ENCODE results near the gene GCAT. TPM values are rescaled to one million over a fixed set of nuclear protein-coding genes. Genes with fewer than 3 reads are reported as not detected.

The GCAT gene
- total and polyA plus RNA-seq, 2 of the 4 experiments (the other 2 are of a cell fraction), result 20.6 to 32.3 TPM

DNA sequence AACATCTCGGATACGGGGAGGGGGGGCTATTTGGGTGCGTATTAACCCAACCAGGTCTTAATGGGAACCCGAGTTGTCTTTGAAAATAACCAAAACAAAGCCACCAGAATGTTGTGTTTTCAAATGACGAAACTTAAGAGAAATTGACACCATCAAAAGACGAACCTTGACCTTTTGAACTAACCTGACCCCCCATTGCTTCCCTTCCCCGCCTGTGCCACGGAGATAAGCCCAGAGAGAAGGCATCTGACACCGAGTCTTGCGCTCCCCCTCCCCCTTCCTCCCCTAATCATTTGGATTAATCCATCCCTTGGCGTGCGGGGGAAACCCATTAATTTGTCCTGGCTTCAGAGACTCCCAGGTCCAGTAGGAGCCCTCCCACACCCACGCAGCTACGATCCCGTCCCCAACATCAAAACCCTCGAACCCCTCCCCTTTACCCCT is 4.5 kb upstream of the GCAT start:
- no peak overlapping the region for H3K23ac ChIP-seq (ENCODE audit: low read depth, low read length)
- no peak overlapping the region for H2BK15ac ChIP-seq (ENCODE audit: low read depth, low read length)
- DNase-seq (no peak), ATAC-seq (ENCODE audit: low read depth) (no peak)
- H3K4me3 ChIP-seq (ENCODE audit: insufficient read depth, low read depth, low read length), result no peak overlapping the region
- no peak overlapping the region for H4K91ac ChIP-seq (ENCODE audit: insufficient read depth, low read depth, low read length)
- no peak overlapping the region for H3K27ac ChIP-seq (ENCODE audit: insufficient read depth, low read length)
- H3K4me1 ChIP-seq (ENCODE audit: control insufficient read depth, insufficient read depth, low read length), result peaks cover 12% of the 10 kb centered on the region
- no peak overlapping the region for H2BK20ac ChIP-seq (ENCODE audit: low read depth, low read length)
- H4K5ac ChIP-seq (ENCODE audit: low read depth, low read length), result no peak overlapping the region
- H3K27me3 ChIP-seq (ENCODE audit: control insufficient read depth, insufficient read depth, low read length), result no peaks in the 10 kb centered on the region
- intact Hi-C loops (cut with micrococcal nuclease), result no loop called here
- H2AK9ac ChIP-seq (replicated peaks; ENCODE audit: low read depth, low read length, poor library complexity), result no peak overlapping the region
- peak overlapping the region; percentile 97 for H2AFZ ChIP-seq (replicated peaks; ENCODE audit: low read length, poor library complexity)
- H4K20me1 ChIP-seq (ENCODE audit: insufficient read depth, low read length), result 0 out of 2 replicates have a peak, but pooled peaks cover 8% of the 10 kb centered on the region
- H2BK120ac ChIP-seq (ENCODE audit: low read depth, low read length), result no peak overlapping the region
- no peak overlapping the region for H3K56ac ChIP-seq (ENCODE audit: extremely low read depth, insufficient read depth, low read length)
- CTCF ChIA-PET, result no interaction called here
- in situ Hi-C loops (cut with MboI; ENCODE audit: low sequenced_read_pairs), result no loop called here
- peak overlapping the region; percentile 40; the same call in 1 of the 2 replicates for H2AK5ac ChIP-seq (ENCODE audit: low read depth, low read length)
- peak overlapping the region in 1 of 2 experiments; percentile 93; a peak in 3 of 4 replicates for H4K8ac ChIP-seq (ENCODE audit: low read depth in 2 of 2, low read length in 2 of 2)
- H3K36me3 ChIP-seq (ENCODE audit: control insufficient read depth, insufficient read depth, low read length), result no peaks in the 10 kb centered on the region
- no peak overlapping the region; the same call in 1 of the 2 replicates for H3K4me2 ChIP-seq (ENCODE audit: low read depth, low read length)
- no peak overlapping the region for H3K9ac ChIP-seq (ENCODE audit: low read depth, low read length)
- H3K79me1 ChIP-seq (ENCODE audit: low read depth in 1 of 2, low read length in 2 of 2), result peaks cover 11 to 25% of the 10 kb centered on the region in 2 experiments; a peak in 3 of 4 replicates
- no peak overlapping the region for H3K18ac ChIP-seq (ENCODE audit: low read depth, low read length)
- H2BK5ac ChIP-seq (ENCODE audit: low read depth, low read length, poor library complexity, severe bottlenecking), result no peak overlapping the region
- 29% methylated on average over 7 of the region's 16 CpGs; no CpG with 5 or more reads in 1 of the 2 experiments for WGBS, 2 experiments (ENCODE audit: extremely low coverage in 2 of 2, insufficient read length in 1 of 2)
- no TSS peak for BruUV-seq (replicated peaks)
- TF ChIP-seq RCOR1 (IDR thresholded peaks at IDR 0.05; ENCODE audit: insufficient replicate concordance, low read length) (no peak), FOS (IDR thresholded peaks at IDR 0.05; ENCODE audit: low read depth, low read length) (no peak), POLR2A (IDR thresholded peaks at IDR 0.05; ENCODE audit: low read depth, low read length) (no peak), MXI1 (IDR thresholded peaks at IDR 0.05; ENCODE audit: borderline replicate concordance, low read depth, low read length) (no peak), SMC3 (IDR thresholded peaks at IDR 0.05; ENCODE audit: low read depth, low read length) (no peak)
- TF ChIP-seq, protein P1, sequence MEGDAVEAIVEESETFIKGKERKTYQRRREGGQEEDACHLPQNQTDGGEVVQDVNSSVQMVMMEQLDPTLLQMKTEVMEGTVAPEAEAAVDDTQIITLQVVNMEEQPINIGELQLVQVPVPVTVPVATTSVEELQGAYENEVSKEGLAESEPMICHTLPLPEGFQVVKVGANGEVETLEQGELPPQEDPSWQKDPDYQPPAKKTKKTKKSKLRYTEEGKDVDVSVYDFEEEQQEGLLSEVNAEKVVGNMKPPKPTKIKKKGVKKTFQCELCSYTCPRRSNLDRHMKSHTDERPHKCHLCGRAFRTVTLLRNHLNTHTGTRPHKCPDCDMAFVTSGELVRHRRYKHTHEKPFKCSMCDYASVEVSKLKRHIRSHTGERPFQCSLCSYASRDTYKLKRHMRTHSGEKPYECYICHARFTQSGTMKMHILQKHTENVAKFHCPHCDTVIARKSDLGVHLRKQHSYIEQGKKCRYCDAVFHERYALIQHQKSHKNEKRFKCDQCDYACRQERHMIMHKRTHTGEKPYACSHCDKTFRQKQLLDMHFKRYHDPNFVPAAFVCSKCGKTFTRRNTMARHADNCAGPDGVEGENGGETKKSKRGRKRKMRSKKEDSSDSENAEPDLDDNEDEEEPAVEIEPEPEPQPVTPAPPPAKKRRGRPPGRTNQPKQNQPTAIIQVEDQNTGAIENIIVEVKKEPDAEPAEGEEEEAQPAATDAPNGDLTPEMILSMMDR (conservative IDR thresholded peaks at IDR 0.05; ENCODE audit: low read depth, low read length), result no peak
- dilution Hi-C loops (cut with HindIII; ENCODE audit: low sequenced_read_pairs, unreplicated experiment), result no loop called here
- H3K14ac ChIP-seq (replicated peaks; ENCODE audit: low read depth, low read length), result no peak overlapping the region
- peak overlapping the region; percentile 43 for H3K4ac ChIP-seq (ENCODE audit: low read depth, low read length)
- peaks cover 5% of the 10 kb centered on the region; the same call in 1 of the 2 replicates for H3K9me1 ChIP-seq (ENCODE audit: insufficient read depth, low read length)
- POLR2A ChIA-PET (ENCODE audit: unreplicated experiment), result no interaction called here
- H3K9me3 ChIP-seq (ENCODE audit: control insufficient read depth, insufficient read depth, low read length), result no peaks in the 10 kb centered on the region

Measured in IMR-90 (cell line).